HEK293 (cell line): ENCODE data around the gene SHISA5.
A peak's percentile ranks its signal among the peaks of the same experiment; 100 is the strongest.

ENCODE experiments used
- CTCF ChIA-PET: fragments of 350-600 bp; formaldehyde crosslinking; extraction: SDS; loops from one replicate; lab custom pipeline; 2021; ENCODE audit warnings: antibody characterized with exemption; lab: Yijun Ruan, JAX
- POLR2A ChIA-PET: fragments of 300-600 bp; formaldehyde crosslinking; extraction: SDS; loops from one replicate; lab custom pipeline; 2020; ENCODE audit warnings: antibody characterized with exemption, inconsistent platforms; lab: Yijun Ruan, JAX
- H3K27ac ChIP-seq: fragments of 200-500 bp; sonication (Bioruptor generic); 2 replicates; pipeline ENCODE4 v1.5.1; 2014; ENCODE audit warnings: low read depth, low read length, control low read depth, inconsistent platforms; ENCODE audit errors: extremely low read depth
- H3K36me3 ChIP-seq, 2 experiments: fragments of 200-500 bp in 1 of 2; sonication (Bioruptor generic) in 1 of 2; 1 replicate in 1 of 2; 2 replicates in 1 of 2; pipeline ENCODE4 v1.5.1; 2014 to 2017; ENCODE audit warnings: inconsistent platforms in 2 of 2, low read length in 2 of 2; ENCODE audit not compliant: control insufficient read depth in 2 of 2, insufficient read depth in 1 of 2
- H3K4me1 ChIP-seq: fragments of 200-500 bp; sonication (Bioruptor generic); 2 replicates; pipeline ENCODE4 v1.5.1; 2014; ENCODE audit warnings: mild to moderate bottlenecking, low read length, inconsistent platforms; ENCODE audit not compliant: control insufficient read depth, insufficient read depth
- H3K4me3 ChIP-seq: 2 replicates; pipeline ENCODE4 v1.5.1; 2011; ENCODE audit warnings: low read depth, mild to moderate bottlenecking, control low read depth, low read length, moderate library complexity
- H3K9me3 ChIP-seq: fragments of 200-500 bp; sonication (Bioruptor generic); 2 replicates; pipeline ENCODE4 v1.5.1; 2014; ENCODE audit warnings: low read depth, low read length, inconsistent platforms; ENCODE audit not compliant: control insufficient read depth, insufficient read depth
- BCL11A ChIP-seq: fragments of 450-650 bp; formaldehyde crosslinking; IDR thresholded peaks from 2 replicates; pipeline ENCODE4 v1.5.1; 2016; ENCODE audit warnings: low read depth, missing biosample characterization, missing genetic modification characterization
- KLF1 ChIP-seq: fragments of 450-650 bp; formaldehyde crosslinking; IDR thresholded peaks from 2 replicates; pipeline ENCODE4 v1.5.1; 2016; ENCODE audit warnings: missing biosample characterization, missing genetic modification characterization
- PBX3 ChIP-seq: sonication (generic); formaldehyde crosslinking; IDR thresholded peaks from 2 replicates; pipeline ENCODE4 v1.8.1; 2022; ENCODE audit warnings: mild to moderate bottlenecking, moderate library complexity, missing genetic modification reagents
- SCRT2 ChIP-seq: fragments of 450-650 bp; formaldehyde crosslinking; IDR thresholded peaks from 2 replicates; pipeline ENCODE4 v1.5.1; 2016; ENCODE audit warnings: missing biosample characterization, missing genetic modification characterization
- SP2 ChIP-seq: fragments of 450-650 bp; formaldehyde crosslinking; IDR thresholded peaks from 2 replicates; pipeline ENCODE4 v1.5.1; 2016; ENCODE audit warnings: missing biosample characterization, missing genetic modification characterization
- SP3 ChIP-seq: fragments of 450-650 bp; formaldehyde crosslinking; IDR thresholded peaks from 2 replicates; pipeline ENCODE4 v1.5.1; 2016; ENCODE audit warnings: missing biosample characterization, missing genetic modification characterization
- ZFHX2 ChIP-seq: fragments of 450-650 bp; formaldehyde crosslinking; conservative IDR thresholded peaks from 2 replicates; pipeline ENCODE4 v1.5.1; 2016; ENCODE audit warnings: missing biosample characterization, missing genetic modification characterization
- ZNF132 ChIP-seq: fragments of 450-650 bp; formaldehyde crosslinking; IDR thresholded peaks from 2 replicates; pipeline ENCODE4 v1.5.1; 2017; ENCODE audit warnings: missing biosample characterization, missing genetic modification characterization, borderline replicate concordance
- ZNF140 ChIP-seq: fragments of 450-650 bp; formaldehyde crosslinking; IDR thresholded peaks from 2 replicates; pipeline ENCODE4 v1.5.1; 2016; ENCODE audit warnings: missing biosample characterization, missing genetic modification characterization
- ZNF157 ChIP-seq: fragments of 450-650 bp; formaldehyde crosslinking; IDR thresholded peaks from 2 replicates; pipeline ENCODE4 v1.5.1; 2016; ENCODE audit warnings: missing biosample characterization, missing genetic modification characterization
- ZNF311 ChIP-seq: fragments of 450-650 bp; formaldehyde crosslinking; IDR thresholded peaks from 2 replicates; pipeline ENCODE4 v1.5.1; 2017; ENCODE audit warnings: missing biosample characterization, missing genetic modification characterization, borderline replicate concordance
- ZNF391 ChIP-seq: fragments of 450-650 bp; formaldehyde crosslinking; IDR thresholded peaks from 2 replicates; pipeline ENCODE4 v1.5.1; 2016; ENCODE audit warnings: low read depth, missing biosample characterization, missing genetic modification characterization, borderline replicate concordance
- ZNF426 ChIP-seq: fragments of 450-650 bp; formaldehyde crosslinking; IDR thresholded peaks from 2 replicates; pipeline ENCODE4 v1.5.1; 2017; ENCODE audit warnings: missing biosample characterization, missing genetic modification characterization, mild to moderate bottlenecking, inconsistent platforms, moderate library complexity
- ZNF501 ChIP-seq: fragments of 450-650 bp; formaldehyde crosslinking; IDR thresholded peaks from 2 replicates; pipeline ENCODE4 v1.5.1; 2016; ENCODE audit warnings: missing biosample characterization, missing genetic modification characterization
- ZNF658 ChIP-seq: fragments of 450-650 bp; formaldehyde crosslinking; IDR thresholded peaks from 2 replicates; pipeline ENCODE4; 2016; ENCODE audit warnings: missing biosample characterization, missing genetic modification characterization
- ZXDB ChIP-seq: fragments of 450-650 bp; formaldehyde crosslinking; IDR thresholded peaks from 2 replicates; pipeline ENCODE4 v1.5.1; 2016; ENCODE audit warnings: missing biosample characterization, missing genetic modification characterization
- TF ChIP-seq, protein P1 (sequence below): fragments of 450-650 bp; formaldehyde crosslinking; IDR thresholded peaks from 2 replicates; pipeline ENCODE4 v1.5.1; 2016; ENCODE audit warnings: missing biosample characterization, missing genetic modification characterization, borderline replicate concordance
- TF ChIP-seq, protein P2 (sequence below): fragments of 450-650 bp; formaldehyde crosslinking; IDR thresholded peaks from 2 replicates; pipeline ENCODE4 v1.5.1; 2016; ENCODE audit warnings: missing biosample characterization, missing genetic modification characterization
- TF ChIP-seq, protein P3 (sequence below): fragments of 450-650 bp; formaldehyde crosslinking; IDR thresholded peaks from 2 replicates; pipeline ENCODE4 v1.5.1; 2016; ENCODE audit warnings: missing biosample characterization, missing genetic modification characterization

Gene SHISA5

GRCh38 chr3:48433472-48434118 lies 70.4 kb downstream of the SHISA5 start:
- POLR2A ChIA-PET, result interaction anchor here (0.9 to 1.9 kb wide), 2 partner anchors 13 to 33 kb away, joined by 4 to 10 read pairs; partner anchors contain the start of gene ATRIP
- no peaks in the 10 kb centered on the region for H3K9me3 ChIP-seq
- no peak overlapping the region for H3K4me3 ChIP-seq
- no peak overlapping the region for H3K27ac ChIP-seq
- peaks cover 3% of the 10 kb centered on the region; the same call in 1 of the 2 replicates for H3K4me1 ChIP-seq
- TF ChIP-seq, protein P1, sequence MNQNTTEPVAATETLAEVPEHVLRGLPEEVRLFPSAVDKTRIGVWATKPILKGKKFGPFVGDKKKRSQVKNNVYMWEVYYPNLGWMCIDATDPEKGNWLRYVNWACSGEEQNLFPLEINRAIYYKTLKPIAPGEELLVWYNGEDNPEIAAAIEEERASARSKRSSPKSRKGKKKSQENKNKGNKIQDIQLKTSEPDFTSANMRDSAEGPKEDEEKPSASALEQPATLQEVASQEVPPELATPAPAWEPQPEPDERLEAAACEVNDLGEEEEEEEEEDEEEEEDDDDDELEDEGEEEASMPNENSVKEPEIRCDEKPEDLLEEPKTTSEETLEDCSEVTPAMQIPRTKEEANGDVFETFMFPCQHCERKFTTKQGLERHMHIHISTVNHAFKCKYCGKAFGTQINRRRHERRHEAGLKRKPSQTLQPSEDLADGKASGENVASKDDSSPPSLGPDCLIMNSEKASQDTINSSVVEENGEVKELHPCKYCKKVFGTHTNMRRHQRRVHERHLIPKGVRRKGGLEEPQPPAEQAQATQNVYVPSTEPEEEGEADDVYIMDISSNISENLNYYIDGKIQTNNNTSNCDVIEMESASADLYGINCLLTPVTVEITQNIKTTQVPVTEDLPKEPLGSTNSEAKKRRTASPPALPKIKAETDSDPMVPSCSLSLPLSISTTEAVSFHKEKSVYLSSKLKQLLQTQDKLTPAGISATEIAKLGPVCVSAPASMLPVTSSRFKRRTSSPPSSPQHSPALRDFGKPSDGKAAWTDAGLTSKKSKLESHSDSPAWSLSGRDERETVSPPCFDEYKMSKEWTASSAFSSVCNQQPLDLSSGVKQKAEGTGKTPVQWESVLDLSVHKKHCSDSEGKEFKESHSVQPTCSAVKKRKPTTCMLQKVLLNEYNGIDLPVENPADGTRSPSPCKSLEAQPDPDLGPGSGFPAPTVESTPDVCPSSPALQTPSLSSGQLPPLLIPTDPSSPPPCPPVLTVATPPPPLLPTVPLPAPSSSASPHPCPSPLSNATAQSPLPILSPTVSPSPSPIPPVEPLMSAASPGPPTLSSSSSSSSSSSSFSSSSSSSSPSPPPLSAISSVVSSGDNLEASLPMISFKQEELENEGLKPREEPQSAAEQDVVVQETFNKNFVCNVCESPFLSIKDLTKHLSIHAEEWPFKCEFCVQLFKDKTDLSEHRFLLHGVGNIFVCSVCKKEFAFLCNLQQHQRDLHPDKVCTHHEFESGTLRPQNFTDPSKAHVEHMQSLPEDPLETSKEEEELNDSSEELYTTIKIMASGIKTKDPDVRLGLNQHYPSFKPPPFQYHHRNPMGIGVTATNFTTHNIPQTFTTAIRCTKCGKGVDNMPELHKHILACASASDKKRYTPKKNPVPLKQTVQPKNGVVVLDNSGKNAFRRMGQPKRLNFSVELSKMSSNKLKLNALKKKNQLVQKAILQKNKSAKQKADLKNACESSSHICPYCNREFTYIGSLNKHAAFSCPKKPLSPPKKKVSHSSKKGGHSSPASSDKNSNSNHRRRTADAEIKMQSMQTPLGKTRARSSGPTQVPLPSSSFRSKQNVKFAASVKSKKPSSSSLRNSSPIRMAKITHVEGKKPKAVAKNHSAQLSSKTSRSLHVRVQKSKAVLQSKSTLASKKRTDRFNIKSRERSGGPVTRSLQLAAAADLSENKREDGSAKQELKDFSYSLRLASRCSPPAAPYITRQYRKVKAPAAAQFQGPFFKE, result no peak
- peak; percentile 25; the same call in 1 of the 2 replicates for TF ChIP-seq KLF1 (tag by site-specific recombination)
- H3K36me3 ChIP-seq, result peaks cover 0 to 38% of the 10 kb centered on the region in 2 experiments; a peak in 1 of 3 replicates
- CTCF ChIA-PET, result interaction anchor here (0.6 to 5.9 kb wide), 6 partner anchors 32 to 1274 kb away, joined by 3 to 238 read pairs (median 4); no protein-coding TSS in a partner anchor

- no peak overlapping the region for H3K4me3 ChIP-seq
- POLR2A ChIA-PET, result interaction anchor here (1.0 to 1.9 kb wide), 2 partner anchors 13 to 32 kb away, joined by 4 to 10 read pairs; partner anchors contain the start of gene ATRIP
- H3K36me3 ChIP-seq, result peaks cover 0 to 38% of the 10 kb centered on the region in 2 experiments; a peak in 1 of 3 replicates
- no peaks in the 10 kb centered on the region for H3K9me3 ChIP-seq
- peak overlapping the region; percentile 31; the same call in 1 of the 2 replicates for H3K27ac ChIP-seq
- CTCF ChIA-PET, result interaction anchor here (0.6 to 5.9 kb wide), 6 partner anchors 24 to 238 kb away, joined by 3 to 238 read pairs (median 4); no protein-coding TSS in a partner anchor
- peaks cover 3% of the 10 kb centered on the region; the same call in 1 of the 2 replicates for H3K4me1 ChIP-seq
- TF ChIP-seq ZXDB (tag by site-specific recombination), result no peak
- TF ChIP-seq SP3 (tag by site-specific recombination), result no peak
- no peak for TF ChIP-seq ZNF311 (tag by site-specific recombination)
- TF ChIP-seq ZNF426, result no peak
- no peak for TF ChIP-seq ZNF391 (tag by site-specific recombination)
- TF ChIP-seq ZFHX2, result no peak
- TF ChIP-seq SP2 (tag by site-specific recombination), result no peak
- no peak for TF ChIP-seq ZNF157 (tag by site-specific recombination)
- TF ChIP-seq BCL11A, result no peak
- TF ChIP-seq, protein P2, sequence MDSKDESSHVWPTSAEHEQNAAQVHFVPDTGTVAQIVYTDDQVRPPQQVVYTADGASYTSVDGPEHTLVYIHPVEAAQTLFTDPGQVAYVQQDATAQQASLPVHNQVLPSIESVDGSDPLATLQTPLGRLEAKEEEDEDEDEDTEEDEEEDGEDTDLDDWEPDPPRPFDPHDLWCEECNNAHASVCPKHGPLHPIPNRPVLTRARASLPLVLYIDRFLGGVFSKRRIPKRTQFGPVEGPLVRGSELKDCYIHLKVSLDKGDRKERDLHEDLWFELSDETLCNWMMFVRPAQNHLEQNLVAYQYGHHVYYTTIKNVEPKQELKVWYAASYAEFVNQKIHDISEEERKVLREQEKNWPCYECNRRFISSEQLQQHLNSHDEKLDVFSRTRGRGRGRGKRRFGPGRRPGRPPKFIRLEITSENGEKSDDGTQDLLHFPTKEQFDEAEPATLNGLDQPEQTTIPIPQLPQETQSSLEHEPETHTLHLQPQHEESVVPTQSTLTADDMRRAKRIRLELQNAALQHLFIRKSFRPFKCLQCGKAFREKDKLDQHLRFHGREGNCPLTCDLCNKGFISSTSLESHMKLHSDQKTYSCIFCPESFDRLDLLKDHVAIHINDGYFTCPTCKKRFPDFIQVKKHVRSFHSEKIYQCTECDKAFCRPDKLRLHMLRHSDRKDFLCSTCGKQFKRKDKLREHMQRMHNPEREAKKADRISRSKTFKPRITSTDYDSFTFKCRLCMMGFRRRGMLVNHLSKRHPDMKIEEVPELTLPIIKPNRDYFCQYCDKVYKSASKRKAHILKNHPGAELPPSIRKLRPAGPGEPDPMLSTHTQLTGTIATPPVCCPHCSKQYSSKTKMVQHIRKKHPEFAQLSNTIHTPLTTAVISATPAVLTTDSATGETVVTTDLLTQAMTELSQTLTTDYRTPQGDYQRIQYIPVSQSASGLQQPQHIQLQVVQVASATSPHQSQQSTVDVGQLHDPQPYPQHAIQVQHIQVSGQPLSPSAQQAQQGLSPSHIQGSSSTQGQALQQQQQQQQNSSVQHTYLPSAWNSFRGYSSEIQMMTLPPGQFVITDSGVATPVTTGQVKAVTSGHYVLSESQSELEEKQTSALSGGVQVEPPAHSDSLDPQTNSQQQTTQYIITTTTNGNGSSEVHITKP (tag by site-specific recombination), result peak; percentile 71
- no peak for TF ChIP-seq ZNF140
- no peak for TF ChIP-seq ZNF501 (tag by site-specific recombination)
- TF ChIP-seq PBX3, result no peak
- no peak for TF ChIP-seq ZNF132
- TF ChIP-seq ZNF658 (tag by site-specific recombination), result no peak
- TF ChIP-seq, protein P3, sequence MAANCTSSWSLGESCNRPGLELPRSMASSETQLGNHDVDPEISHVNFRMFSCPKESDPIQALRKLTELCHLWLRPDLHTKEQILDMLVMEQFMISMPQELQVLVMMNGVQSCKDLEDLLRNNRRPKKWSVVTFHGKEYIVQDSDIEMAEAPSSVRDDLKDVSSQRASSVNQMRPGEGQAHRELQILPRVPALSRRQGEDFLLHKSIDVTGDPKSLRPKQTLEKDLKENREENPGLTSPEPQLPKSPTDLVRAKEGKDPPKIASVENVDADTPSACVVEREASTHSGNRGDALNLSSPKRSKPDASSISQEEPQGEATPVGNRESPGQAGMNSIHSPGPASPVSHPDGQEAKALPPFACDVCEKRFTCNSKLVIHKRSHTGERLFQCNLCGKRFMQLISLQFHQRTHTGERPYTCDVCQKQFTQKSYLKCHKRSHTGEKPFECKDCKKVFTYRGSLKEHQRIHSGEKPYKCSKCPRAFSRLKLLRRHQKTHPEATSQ (tag by site-specific recombination), result no peak
- TF ChIP-seq SCRT2 (tag by site-specific recombination), result peak; percentile 73
These were observed 71.3 kb downstream of the SHISA5 start for GRCh38 chr3:48432411-48433371.
